GM18502 (cell line): ENCODE data around the gene DENND2D.
A peak's percentile ranks its signal among the peaks of the same experiment; 100 is the strongest.

ENCODE experiments used
- ATAC-seq: cut with Tn5 transposase; IDR thresholded peaks from one replicate; pipeline ENCODE4 v1.9.1; 2021; ENCODE audit warnings: mild to moderate bottlenecking; ENCODE audit not compliant: unreplicated experiment, poor library complexity

DENND2D gene

DNA sequence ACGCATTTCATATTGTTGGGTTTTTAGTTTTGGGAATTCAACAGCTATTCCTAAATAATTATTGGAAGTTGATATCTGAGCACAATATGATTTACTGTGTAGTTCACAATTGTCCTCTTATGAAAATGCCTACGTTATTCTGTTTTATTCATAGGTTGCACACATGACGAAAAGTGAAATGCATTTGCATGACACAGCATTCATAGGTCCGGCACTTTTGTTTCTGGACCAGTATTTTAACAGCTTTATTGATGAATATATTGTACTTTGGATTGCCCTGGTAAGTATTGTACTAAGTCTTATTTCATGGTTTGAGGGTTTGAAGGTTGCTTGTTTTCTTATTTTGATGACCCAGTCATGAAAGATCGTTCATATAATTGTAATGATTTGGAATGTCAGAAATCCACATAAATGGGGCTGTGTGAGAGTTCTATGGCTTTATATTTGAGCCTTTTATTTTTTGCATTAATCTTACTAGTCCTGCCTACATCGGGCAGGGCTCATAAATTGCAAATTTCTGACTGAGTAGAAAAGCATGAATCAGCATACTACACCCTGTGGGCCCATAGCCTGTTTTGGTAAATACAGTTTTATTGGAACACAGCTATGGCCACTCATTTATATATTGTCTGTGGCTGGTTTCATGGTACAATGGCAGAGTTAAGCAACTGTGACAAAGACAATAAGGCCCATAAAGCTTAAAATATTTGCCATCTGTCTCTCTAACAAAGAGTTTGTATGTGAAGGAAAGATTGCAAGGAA is 17.0 kb downstream of the DENND2D start:
- ATAC-seq, result no peak

DNA sequence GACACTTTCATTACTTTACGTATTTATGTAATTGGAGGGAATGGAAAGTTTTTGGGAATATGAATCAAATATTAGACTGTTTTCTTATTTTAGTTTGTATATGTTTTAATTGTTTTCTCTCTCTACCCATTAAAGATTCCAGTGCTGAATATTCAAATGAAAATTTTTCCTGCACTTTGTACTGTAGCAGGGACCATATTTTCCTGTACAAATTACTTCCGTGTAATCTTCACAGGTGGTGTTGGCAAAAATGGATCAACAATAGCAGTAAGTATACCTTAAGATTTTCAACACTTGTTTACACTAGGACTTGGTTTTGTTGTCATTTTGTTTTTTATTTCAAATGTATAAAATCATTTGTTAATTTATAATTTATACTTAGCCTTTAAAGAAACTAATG is 18.4 kb downstream of the DENND2D start:
- no peak for ATAC-seq

DNA sequence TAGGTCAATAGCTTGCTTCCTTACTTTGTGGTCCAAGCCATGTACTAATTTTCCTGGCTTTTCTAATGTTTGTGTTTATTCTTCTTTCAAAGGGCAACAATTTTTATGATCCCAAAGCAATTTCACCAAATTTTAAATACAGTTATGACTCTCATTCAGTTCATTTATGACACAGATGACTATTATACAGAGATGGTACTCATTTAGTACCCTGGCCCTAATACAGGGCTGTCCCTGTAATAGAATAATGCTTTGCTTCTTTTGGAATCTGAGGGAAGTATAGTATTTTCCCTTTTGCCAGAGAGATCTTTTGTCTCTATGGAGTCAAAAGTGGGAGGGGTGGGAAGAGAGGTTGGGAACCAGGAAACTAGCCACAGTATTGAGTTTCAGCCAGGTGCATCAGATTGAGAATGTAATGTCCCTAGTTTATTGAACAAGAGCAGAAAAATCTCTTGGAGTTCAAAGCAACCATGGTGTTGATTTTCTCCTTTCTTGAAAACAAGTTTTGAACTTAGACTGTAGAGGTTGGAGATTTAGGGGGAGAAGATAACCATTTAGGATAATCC is 20.4 kb downstream of the DENND2D start:
- no peak for ATAC-seq

DNA sequence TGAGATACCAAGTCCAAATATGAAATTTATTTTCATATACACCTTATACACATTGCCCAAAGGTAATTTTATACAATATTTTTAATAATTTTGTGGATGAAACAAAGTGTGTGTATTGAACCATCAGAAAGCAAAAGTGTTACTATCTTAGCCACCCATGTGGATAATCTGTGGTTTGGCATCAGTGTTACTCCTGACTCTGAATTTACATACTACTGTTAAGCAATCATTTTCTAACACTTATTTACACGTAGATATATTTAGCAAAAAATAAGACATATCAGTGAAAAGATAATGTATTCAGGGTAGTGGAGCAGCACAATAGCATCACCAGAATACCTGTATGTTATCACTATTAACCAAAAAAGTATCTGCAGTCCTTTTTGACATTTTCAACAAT is 23.8 kb downstream of the DENND2D start:
- ATAC-seq, result no peak

DNA sequence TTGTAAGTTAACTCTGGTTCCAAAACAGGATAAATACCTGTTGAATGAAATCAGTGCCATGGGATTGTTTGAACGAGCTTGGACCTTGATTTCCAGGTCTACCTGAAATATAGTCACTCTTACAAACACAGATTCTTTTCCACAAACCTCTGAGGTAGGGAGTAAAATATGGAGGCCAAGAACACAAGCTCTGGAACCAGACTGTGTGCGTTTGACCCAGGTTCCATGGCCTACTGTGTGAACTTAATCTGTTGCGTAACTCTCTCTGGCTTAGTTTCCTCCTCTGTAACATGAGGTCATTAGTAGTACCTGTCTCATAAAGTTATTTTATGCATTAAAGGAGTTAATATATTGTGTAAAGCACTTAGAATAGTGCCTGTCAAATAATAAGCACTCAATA is 25.1 kb downstream of the DENND2D start:
- no peak for ATAC-seq

DNA sequence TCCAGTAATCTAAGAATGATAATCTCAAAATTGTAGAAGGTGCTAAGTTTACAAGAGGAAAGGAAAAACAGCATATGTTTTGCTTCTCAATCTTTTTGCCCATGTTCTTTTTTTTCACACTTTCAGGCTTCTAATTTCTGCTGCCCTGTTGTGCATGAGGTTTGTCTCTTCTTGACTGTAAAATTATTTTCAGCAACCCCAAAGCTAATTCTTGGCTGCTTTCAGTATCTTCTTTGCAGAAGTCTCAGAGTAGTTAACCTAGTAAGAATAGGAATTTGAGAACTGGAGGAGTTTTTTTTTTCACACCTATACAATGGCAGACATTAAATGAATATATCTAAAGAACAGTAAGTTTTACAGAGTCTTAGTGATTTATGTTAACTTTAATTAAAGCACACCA is 26.4 kb downstream of the DENND2D start:
- no peak for ATAC-seq

DNA sequence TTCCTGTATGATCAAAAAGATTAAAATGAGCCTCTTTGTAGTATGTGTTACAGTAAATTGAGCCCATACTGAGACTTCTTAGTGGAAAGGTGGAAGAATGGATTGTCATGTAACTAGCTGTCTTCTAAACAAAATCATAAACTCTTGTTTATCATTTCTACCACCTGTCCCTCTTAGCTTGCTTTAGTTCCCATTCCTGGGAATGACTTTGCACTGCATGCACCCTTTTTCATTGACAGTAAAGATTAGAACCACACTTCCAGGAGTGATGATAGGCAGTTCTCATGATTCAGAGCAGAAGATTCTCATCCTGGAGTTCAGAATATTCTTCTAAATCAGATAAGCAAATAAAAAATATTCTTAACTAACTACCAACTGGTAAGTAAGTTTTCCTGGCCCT is 28.0 kb downstream of the DENND2D start:
- ATAC-seq, result no peak

DNA sequence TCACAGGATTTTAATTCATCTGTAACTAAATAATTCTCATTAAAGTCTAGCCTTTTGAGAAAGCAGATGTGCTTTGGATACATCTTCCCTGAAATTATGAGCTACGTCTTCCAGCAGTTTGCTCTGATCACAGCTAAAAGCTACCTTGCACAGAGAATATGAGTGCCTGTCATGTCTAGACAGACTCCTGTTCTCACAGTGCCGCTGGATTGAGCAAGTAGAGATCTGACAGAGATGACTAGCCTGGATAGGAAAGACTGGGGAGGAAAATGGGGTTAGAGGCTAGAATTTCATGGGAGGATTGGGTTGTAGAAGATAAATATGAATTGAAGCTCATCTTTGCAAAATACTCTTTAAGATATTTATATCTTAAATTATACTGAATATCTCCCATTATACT is 36.3 kb downstream of the DENND2D start:
- no peak for ATAC-seq

DNA sequence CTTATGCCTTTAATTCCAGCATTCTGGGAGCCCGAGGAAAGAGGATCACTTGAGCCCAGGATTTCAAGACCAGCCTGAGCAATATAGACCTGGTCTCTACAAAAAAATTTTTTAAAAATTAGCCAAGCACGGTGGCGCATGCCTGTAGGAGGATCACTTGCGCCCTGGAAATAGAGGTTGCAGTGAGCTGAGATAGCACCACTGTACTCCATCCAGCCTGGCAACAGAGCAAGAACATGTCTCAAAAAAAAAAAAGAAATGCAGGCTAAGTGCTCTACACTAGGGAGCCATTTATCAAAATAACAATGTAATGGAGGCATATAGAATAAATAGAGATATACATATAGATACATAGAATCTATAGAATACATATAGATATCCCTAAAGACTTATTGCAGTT is 37.1 kb downstream of the DENND2D start:
- ATAC-seq, result no peak

DNA sequence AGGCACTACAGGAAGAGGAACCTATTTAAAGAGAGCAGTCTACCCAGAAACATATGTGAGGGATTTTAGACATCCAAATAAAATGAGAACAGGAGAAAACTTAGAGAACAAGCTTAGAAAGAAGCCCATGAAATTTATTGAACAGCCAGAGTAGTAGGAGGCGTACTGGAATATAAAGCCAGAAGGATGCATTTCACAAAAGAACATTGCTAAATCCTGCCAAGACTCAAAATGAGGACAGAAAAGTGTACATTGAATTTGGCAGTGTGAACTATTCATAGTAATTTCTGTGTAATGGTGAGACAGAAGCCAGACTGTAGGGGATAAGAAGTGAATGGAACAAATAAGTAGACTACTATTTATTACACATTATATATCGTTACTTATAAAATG is 38.0 kb downstream of the DENND2D start:
- ATAC-seq, result no peak

DNA sequence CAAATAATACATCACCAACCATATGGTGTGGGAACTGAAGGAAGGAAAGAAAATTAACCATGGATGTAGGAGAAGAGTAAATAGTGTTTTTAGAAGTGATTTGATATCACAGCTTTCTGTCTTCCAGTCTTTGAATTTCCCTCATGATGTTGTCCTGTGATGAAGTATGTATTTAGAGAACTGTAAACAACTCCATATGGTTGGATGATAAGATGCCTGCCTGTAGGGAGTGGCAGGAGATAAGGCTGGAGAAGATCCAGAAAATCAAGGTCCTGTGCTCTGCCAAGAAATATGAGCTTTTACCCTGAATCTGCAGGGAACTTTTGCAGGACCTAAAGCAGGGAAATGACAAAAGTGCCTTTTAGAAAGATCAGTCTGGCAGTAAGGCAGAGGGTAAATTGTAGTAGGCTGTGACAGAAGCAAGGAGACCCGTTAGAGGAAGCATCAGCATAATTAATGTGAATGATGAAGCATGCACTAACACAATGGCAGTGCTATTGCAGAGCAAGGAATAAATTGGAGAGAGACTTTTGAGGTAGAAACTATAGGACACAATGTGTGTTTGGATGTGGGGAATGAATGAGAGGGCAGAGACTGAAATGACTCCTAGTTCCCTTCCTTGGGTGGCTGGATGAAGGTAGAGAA is 38.5 kb downstream of the DENND2D start:
- no peak for ATAC-seq

DNA sequence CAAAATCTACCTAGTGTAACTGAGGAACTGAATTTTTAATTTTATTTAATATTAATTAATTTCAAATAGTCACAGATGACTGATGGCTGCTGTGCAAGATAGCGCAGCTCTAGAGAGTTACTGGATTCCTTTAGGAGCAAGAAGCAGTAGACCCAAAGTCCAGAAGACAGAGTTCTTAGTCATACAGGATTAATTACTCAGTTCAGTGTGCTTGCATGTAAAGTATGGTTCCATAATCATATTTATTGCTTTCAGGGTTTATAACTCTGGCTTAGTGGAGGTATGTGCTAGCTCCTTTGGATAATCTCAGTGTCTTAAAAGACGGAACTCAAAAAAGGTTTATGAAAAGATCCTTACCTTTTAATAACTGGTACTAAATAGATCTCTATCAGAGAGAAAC is 43.0 kb downstream of the DENND2D start:
- ATAC-seq, result no peak

DNA sequence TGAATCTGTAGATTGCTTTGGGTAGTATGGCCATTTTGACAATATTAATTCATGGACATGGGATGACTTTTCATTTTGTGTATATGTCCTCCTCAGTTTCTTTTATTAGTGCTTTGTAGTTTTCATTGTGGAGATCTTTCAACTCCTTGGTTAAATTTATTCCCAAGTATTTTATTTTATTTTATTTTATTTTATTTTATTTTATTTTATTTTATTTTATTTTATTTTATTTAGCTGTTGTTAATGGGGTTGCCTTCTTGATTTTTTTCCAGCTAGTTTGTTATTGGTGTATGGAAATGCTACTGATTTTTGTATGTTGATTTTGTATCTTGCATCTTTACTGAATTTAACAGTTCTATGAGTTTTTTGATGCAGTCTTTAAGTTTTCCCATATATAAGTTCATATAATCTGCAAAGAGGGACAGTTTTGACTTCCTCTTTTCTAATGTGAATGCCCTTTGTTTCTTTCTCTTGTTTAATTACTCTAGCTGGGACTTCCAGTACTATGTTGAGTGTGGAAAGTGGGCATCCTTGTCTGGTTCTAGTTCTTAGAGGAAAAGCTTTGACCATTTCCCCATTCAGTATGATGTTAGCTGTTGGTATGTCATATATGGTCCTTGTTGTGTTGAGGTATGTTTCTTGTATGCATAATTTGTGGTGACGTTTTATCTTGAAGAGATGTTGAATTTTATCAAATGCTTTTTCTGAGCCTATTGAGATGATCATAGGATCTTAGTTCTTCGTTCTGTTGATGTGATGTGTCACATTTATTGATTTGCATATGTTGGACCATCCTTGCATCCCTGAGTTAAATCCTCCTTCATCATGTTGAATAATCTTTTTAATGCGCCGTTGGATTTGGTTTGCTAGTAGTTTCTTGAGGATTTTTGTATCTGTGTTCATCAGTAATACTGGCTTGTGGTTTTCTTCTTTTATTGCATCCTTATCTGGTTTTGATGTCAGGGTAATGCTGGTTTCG is 46.1 kb downstream of the DENND2D start:
- ATAC-seq, result no peak

DNA sequence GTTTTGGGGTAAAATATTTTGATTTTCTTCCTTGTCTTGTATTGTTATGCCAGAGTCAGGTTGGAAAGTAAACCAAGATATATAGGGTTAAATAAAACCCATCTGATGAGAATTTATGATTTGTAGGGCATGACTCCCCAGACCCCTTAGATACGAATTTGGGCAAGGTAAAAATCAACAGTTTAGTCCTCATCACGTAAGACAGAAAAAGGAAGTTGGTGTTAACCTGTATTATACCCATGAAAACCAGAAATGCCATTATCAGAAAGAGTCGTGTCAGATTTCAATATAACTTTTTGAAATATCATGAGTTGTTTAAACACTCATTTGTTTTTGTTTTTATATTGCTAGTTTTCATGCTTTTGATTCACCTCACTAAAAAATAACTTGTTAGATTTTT is 48.6 kb downstream of the DENND2D start:
- no peak for ATAC-seq

DNA sequence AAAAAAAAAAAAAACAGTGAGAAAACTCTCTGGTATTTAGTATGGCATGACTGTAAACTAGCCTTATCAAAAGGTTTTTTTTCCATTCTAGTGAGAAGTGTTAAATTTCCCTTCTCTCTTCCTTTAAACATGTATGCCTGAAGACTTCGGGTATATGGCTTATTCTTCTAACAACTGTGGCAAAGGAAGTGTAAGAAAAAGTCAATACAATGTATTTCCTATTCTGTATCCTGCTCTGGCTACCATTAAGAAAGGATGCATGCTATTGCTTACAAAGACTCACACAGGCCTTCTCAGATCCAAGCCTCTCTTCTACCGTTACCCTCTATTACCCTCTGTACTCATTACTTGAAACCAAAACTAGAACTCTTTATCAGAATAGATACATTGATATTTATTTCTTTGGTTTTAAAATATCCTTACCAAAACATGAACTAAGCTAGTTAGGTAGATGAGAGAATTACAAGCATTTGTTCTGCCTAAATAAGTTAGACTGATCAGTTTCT is 52.0 kb downstream of the DENND2D start:
- ATAC-seq, result peak; percentile 57

DNA sequence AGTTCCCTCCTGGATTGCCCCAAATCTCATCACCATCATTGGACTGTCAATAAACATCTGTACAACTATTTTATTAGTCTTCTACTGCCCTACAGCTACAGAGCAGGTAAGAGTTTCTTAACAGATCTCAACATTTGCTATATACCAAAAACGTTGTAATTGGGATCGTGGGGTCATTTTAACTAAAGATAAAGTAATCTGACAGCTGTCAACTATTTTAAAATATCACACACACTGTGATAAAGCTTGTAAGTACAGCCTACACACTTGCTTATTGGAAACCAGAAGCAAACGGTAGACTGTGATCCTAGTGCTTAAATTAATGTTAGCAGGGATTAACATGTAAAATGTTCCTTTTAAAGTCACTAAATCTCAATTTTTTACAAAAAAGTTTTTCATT is 52.5 kb downstream of the DENND2D start:
- ATAC-seq, result no peak

DNA sequence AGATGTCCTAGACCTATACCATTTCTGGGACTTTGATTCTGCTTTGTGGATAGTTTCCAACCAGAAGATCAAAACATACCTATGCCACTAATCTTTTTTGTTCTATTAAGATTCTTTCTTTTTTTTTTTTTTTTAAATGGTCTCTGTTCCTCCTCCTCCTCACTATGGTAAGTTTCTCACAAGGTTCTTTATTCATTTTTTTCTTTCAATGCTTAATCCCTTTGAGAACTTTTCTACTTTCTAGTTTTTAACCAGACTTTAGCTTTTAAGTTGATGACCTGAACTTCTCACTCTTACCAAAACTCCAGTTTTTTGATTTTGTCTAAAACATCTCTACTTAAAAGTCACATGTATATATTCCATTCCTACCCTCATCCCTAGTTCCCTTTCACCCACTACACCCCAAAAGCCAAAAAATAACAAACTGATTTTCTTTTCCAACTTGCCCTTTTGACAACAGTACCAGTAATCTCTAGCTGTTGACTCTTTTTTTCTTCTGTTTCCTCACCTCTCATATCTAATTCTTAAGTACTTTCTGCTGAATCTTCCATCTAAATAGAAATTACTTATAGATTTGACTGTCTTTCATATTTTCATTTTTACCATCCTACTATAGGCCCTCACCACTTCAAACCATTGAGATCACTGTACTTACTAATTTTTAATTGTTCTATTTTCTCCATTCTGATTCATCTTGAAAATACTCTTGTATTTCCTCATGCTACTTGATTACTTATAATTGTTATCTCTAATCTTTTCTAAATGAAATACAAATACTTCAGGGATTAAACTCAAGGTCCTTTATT is 54.3 kb downstream of the DENND2D start:
- no peak for ATAC-seq

DNA sequence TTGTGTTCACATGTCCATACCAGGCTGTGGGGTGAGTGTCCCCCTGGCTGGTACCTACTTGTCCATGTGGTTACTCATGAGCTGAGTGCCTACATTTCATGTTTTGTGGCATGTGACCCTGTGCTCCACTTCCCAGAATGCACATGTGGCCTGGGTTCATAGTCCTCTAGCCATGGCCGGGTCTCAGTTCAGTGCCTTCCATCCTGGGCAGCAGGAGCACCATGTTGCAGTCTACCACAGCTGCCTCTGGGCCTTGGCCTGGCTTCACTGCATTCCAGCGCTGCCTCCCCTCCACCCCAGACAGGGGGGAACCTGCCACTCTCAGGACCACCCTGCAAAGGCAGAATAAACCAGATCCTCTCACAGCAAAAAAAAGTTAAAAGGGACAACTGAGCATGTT is 54.9 kb downstream of the DENND2D start:
- ATAC-seq, result no peak

DNA sequence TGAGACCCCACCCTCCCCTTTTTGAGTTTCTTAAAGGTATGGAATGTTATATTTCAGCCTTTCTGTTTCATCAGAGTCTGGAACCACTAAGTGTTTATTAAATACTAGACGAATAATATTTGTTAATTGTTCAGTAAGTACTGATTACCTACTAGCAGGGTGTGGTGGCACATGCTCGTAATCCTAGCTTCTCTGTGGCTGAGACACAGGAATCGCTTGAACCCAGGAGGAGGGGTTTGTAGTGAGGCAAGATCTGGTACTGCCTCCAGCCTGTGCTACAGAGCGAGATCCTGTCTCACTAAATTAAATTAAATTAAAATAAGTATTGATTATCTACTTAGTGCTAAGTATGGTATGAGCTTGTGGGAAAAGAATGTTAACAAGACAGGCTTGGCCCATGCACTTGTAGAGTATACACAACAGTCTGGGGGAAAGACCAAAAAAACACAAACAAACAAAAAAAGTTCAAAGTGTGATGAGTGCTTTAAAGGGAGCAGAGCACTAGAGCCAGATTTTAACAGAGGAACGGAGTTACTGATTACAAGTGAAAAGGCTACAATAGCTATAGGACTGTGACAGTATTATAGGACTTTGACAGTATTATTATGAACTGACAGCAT is 58.0 kb downstream of the DENND2D start:
- ATAC-seq, result no peak
